Loucy (cell line): ENCODE results near the gene TNKS1BP1.

ENCODE experiments used
- EZH2phosphoT487 ChIP-seq: fragments of 200-600 bp; IDR thresholded peaks from 2 replicates; pipeline ENCODE4 v1.6.1; 2018; ENCODE audit warnings: antibody characterized with exemption, mild to moderate bottlenecking, moderate library complexity, borderline replicate concordance
- TF ChIP-seq, protein P1 (sequence below): fragments of 200-600 bp; sonication (generic); conservative IDR thresholded peaks from 2 replicates; pipeline ENCODE4 v1.5.1; 2014; ENCODE audit warnings: mild to moderate bottlenecking, antibody characterized with exemption, low read length

DNA sequence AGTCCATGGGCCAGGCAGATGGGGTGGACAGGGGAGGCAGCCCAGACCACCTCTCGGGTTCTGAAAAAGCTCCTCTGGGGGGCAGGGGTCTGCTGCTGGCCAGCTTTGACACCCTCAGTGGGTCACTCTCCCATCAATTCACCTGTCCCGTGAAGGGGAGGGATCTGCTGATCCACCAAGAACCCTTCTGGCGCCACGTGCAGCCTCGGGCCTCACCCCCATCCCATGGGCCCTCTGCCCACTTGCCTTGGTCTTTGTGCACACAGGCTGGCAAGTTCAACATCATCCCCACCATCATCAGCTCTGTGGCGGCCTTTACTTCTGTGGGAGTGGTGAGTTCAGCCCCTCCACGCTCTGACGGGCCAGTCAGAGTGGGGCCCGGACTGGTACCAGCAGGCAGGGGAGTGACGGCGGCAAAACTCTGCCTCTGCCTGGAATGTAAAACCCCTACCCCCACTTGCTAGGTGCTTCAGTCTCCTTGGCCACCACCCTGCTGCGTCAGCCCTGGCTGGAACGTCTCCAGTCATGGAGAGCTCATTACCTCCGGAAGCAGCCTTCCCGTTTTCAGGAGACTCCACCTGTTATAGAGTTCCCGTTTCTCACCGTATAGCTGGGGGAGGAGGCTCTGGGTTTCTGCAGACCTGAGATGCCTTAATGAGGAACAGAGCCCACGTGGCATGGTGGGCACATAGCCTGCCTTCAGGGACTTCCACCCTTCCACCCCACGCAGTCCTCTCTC lies 43.5 kb upstream of the TNKS1BP1 start:
- TF ChIP-seq, protein P1, sequence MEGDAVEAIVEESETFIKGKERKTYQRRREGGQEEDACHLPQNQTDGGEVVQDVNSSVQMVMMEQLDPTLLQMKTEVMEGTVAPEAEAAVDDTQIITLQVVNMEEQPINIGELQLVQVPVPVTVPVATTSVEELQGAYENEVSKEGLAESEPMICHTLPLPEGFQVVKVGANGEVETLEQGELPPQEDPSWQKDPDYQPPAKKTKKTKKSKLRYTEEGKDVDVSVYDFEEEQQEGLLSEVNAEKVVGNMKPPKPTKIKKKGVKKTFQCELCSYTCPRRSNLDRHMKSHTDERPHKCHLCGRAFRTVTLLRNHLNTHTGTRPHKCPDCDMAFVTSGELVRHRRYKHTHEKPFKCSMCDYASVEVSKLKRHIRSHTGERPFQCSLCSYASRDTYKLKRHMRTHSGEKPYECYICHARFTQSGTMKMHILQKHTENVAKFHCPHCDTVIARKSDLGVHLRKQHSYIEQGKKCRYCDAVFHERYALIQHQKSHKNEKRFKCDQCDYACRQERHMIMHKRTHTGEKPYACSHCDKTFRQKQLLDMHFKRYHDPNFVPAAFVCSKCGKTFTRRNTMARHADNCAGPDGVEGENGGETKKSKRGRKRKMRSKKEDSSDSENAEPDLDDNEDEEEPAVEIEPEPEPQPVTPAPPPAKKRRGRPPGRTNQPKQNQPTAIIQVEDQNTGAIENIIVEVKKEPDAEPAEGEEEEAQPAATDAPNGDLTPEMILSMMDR: no peak
- TF ChIP-seq EZH2phosphoT487: no peak
